Stimulated activated CD4-positive, alpha-beta T cell treated with anti-CD3 and anti-CD28 coated beads, Interleukin-4, amount 100 ng/mL, for 1 hour (primary cell): ENCODE data around the gene RRAS.
"Not testable (repeated sequence)": the region's sequence is repeated elsewhere in the genome, so short reads cannot be mapped to it uniquely, and the experiment has no call there.

Source experiments
- DNase-seq: peaks from one replicate; pipeline ENCODE4 v3.0.0-alpha.2; 2020

RRAS gene

DNA sequence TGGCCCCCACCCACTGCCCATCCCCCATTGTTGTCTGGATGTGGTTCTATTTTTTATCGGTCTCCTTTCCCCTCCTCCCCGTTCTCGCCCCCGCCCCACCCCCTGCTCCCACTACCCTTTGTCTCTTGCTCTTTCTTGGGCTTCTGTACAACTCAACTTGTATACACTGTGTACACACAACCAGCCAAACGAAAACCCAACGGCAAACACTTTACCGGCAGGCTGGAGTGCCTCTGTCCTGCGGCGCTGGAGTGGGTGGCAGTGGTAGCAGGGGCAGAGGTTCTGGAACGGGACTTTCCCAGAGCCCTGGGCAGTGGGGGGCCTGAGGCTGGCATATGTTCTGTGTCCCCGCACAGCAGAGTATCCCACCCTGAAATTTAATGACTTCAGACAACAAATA, 13.7 kb downstream of the RRAS start:
- DNase-seq: no peak

DNA sequence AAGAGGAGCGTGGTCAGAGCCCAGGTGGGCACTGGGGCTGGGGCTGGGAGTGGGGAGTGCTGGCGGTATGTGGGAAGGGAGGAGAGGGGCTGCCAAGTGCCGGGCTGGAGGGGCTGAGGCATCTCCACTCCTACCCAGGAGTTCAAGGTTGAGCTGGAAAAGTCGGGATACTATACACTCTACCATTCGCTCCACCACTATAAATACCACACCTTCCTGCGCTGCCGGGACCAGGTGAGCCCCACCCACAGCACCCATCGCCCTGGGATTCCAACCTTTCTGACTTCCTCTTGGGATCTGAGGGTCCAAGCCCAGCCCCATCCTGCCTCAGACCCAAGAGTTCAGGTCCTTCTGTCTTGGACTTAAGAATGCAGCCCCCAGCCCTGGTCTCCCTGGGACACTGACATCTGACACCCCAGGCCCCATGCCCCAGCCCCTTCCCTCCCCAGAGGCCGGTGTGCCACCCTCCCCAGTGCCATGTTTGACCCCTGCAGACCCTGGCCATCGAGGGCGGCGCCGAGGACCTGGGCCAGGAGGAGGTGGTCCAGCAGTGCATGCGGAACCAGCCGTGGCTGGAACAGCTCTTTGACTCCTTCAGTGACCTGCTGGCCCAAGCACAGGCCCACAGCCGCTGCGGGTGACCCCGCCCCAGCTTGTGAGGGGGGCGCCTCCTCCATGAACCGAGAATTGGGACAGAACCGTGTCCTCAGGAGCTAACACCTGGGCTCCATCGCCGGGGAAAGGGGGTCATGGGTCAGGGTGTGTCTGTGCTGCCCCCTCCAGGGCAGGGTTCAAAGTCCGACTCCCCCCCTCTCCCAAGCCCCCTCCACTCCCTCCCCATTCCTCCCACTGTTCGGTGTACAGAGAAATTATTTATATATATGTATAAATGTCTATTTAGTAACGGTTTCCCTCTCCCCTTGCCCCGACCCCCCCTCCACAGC, 14.7 kb downstream of the RRAS start:
- no peak for DNase-seq

- not testable (repeated sequence) for DNase-seq
Observed at GRCh38 chr19:49617860-49618259, 22.1 kb downstream of the RRAS start.

- no peak for DNase-seq
Observed at GRCh38 chr19:49616945-49617344, 23.0 kb downstream of the RRAS start.

DNA sequence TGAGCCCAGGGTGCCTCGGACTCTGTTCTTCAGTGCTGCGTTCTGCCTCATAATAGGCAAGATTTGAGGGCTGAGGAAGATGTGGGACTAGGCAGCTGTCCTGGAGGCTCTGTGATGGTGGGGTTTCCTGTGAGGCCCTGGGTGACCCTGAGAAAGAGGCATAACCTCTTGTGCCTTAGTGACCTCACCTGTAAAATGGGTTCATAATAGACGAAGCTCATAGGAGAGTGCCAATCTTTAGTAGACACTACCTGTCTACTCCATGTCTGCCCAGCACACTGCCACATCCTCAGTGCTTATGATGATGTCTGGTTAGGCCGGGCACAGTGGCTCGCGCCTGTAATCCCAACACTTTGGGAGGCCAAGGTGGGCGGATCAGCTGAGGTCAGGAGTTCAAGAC, 23.4 kb downstream of the RRAS start:
- DNase-seq: no peak

DNA sequence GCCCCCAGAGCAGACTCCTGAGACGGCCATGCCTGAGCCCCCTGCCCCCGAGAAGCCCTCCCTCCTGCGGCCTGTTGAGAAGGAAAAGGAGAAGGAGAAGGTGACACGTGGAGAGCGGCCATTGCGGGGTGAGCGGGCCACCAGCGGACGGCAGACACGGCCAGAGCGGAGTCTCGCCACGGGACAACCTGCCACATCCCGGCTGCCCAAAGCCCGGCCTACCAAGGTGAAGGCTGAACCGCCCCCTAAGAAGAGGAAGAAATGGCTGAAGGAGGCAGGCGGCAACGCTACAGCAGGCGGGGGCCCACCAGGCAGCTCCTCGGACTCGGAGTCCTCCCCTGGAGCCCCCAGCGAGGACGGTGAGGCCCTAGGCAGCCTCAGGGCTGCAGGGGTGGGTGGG, 24.1 kb downstream of the RRAS start:
- DNase-seq: no peak

GRCh38 chr19:49614096-49614833, 25.7 kb downstream of the RRAS start:
- DNase-seq: no peak

GRCh38 chr19:49613374-49613773, 26.6 kb downstream of the RRAS start:
- no peak for DNase-seq

DNA sequence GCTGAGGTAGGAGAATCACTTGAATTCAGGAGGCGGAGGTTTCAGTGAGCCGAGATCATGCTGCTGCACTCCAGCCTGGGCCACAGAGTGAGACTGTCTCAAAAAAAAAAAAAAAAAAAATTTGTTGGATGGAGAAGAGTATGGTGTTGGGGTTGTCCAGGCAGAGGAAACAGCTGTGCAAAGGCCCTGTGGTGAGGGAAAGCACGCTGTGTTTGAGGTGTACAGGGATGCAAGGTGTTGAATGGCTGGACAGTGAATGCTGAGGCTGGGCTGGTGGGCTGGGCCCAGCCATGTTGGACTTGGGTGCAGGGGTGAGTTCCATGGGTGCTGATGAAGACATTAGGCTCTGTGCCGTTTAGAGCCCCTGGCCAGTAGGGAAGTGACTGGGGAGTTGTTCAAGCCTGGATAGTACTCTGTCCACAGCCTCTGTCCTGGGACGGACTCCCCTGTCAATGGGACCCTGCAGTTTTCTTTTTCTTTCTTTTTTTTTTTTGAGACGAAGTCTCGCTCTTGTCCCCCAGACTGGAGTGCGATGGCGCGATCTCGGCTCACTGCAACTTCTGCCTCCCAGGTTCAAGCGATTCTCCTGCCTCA, 30.3 kb downstream of the RRAS start:
- DNase-seq: no peak

DNA sequence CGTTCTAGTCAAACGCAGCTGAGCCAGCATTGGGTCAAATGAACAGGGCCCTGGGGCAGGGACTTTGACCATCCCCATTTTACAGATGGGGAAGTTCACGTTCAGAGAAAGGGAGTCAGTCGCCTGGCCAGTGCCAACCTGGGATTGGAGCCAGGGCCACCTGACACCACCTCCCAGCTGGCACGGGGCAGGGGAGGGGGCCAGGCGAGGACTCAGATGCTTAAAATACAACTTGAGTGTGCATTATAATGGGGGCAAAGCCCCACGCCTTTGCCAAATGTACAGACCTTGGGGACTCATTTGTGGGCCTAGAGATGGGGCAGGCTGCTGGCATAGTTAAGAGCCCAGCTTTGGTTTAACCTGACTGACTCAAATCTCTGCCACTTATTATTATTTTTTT, 34.3 kb downstream of the RRAS start:
- DNase-seq: no peak

- DNase-seq: no peak
Observed at GRCh38 chr19:49602806-49603205, 37.1 kb downstream of the RRAS start.

DNA sequence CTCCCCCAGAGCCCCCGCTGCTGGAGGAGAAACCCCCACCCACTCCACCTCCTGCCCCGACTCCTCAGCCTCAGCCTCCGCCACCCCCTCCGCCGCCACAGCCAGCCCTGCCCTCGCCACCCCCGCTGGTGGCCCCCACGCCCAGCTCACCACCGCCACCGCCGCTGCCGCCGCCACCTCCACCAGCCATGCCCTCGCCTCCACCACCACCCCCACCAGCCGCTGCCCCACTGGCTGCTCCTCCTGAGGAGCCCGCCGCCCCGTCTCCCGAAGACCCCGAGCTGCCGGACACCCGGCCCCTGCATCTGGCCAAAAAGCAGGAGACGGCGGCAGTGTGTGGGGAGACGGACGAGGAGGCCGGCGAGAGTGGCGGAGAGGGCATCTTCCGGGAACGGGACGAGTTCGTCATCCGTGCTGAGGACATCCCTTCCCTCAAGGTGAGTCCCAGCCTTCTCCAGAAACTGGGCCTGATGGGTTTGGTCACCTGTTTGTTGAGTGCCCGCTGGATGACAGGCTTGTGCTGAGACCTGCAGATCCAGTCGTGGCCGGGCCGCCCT, 38.4 kb downstream of the RRAS start:
- no peak for DNase-seq

DNA sequence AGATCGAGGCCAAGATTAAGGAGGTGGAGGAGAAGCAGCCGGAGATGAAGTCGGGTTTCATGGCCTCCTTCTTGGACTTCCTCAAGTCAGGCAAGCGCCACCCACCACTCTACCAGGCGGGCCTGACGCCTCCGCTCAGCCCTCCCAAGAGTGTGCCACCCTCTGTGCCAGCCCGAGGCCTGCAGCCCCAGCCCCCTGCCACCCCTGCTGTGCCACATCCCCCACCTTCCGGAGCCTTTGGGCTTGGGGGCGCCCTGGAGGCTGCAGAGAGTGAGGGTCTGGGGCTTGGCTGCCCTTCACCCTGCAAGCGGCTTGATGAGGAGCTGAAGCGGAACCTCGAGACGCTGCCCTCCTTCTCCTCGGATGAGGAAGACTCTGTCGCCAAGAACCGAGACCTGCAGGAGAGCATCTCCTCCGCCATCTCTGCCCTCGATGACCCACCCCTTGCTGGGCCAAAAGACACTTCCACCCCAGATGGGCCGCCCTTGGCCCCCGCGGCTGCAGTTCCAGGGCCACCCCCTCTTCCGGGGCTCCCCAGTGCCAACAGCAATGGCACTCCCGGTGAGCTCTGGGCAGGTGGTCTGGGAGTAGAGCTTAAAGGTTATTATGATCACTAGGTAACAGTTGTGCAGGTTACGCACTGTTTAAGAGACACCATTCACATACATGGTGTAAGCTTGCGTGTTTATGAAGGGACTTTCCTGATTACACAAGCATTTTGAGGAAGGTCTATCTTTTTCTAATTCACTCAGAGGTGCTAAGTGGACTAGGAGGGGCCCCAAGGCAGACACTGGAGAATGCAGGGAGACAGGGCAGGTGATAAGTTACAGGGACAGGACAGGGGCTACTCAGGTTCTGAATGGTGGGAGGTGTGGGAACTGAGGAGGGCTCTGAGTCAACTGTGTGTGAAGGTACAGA, 40.3 kb downstream of the RRAS start:
- no peak for DNase-seq

- no peak for DNase-seq
Observed at GRCh38 chr19:49597703-49597974, 42.3 kb downstream of the RRAS start.

GRCh38 chr19:49596954-49597702, 42.8 kb downstream of the RRAS start:
- no peak for DNase-seq

- DNase-seq: no peak
Observed at GRCh38 chr19:49596407-49596806, 43.5 kb downstream of the RRAS start.

DNA sequence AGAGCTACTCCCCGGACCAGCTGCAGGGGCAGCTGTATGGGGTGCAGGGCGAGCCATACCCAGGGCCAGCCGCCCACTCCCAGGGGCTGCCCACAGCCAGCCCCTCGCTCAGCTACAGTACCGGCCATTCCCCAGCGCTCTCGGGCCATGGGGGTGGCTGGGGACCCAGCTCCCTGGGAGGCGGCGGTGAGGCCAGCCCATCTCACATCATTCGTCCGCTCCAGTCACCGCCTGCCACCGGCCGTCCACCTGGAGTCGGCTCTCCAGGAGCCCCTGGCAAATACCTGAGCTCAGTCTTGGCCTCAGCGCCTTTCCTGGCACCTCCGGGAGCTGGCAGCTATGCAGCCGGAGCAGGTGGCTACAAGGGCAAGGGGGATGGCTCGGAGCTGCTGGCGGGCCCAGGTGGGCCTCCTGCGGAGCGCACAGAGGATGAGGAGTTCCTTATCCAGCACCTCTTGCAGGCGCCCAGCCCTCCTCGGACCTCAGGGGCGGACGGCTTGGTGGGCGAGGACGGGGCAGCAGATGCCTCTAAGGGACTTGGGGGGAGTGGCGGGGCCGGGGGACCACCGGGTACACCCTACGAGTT, 44.0 kb downstream of the RRAS start:
- DNase-seq: no peak

- DNase-seq: no peak
Observed at GRCh38 chr19:49594993-49595818, 44.7 kb downstream of the RRAS start.

GRCh38 chr19:49594157-49594992, 45.6 kb downstream of the RRAS start:
- no peak for DNase-seq
